Mesodermal cell (in vitro differentiated cells): Measurements from ENCODE around the gene GSTM2.

Experiments used
- H3K27ac ChIP-seq: 2 replicates; pipeline ENCODE4 v1.7.0; 2013; ENCODE audit warnings: mild to moderate bottlenecking, low read depth, low read length, moderate library complexity; ENCODE audit not compliant: severe bottlenecking
- H3K36me3 ChIP-seq: 2 replicates; pipeline ENCODE4 v1.7.1; 2013; ENCODE audit warnings: mild to moderate bottlenecking, low read length, moderate library complexity; ENCODE audit not compliant: control insufficient read depth, insufficient read depth
- H3K4me1 ChIP-seq: one replicate; pipeline ENCODE4 v1.7.1; 2013; ENCODE audit warnings: mild to moderate bottlenecking, low read length; ENCODE audit not compliant: insufficient read depth, control insufficient read depth, poor library complexity, severe bottlenecking
- H3K4me3 ChIP-seq: 2 replicates; pipeline ENCODE4 v1.7.0; 2013; ENCODE audit warnings: low read length, control low read depth, mild to moderate bottlenecking; ENCODE audit not compliant: insufficient read depth, poor library complexity, severe bottlenecking; ENCODE audit errors: extremely low read depth
- H3K9me3 ChIP-seq: 2 replicates; pipeline ENCODE4 v1.7.1; 2013; ENCODE audit warnings: mild to moderate bottlenecking, low read length, moderate library complexity; ENCODE audit not compliant: control insufficient read depth
- WGBS, 2 experiments: methylation state at CpG; one replicate each; pipeline ENCODE4 v1.1.5; 2013; ENCODE audit warnings: missing lambda C conversion rate in 2 of 2; ENCODE audit not compliant: insufficient coverage in 2 of 2; 5-methylcytosine and 5-hydroxymethylcytosine counted together

Gene GSTM2

GRCh38 chr1:109630898-109631512 is 36.9 kb upstream of the GSTM2 start:
- H3K9me3 ChIP-seq: no peaks in the 10 kb centered on the region
- H3K4me3 ChIP-seq: no peak overlapping the region
- no peak overlapping the region for H3K27ac ChIP-seq
- H3K4me1 ChIP-seq: peaks cover 3% of the 10 kb centered on the region
- WGBS, 2 experiments: 93 to 96% methylated on average over 12 to 14 of the region's 14 CpGs
- H3K36me3 ChIP-seq: peaks cover 65% of the 10 kb centered on the region

DNA sequence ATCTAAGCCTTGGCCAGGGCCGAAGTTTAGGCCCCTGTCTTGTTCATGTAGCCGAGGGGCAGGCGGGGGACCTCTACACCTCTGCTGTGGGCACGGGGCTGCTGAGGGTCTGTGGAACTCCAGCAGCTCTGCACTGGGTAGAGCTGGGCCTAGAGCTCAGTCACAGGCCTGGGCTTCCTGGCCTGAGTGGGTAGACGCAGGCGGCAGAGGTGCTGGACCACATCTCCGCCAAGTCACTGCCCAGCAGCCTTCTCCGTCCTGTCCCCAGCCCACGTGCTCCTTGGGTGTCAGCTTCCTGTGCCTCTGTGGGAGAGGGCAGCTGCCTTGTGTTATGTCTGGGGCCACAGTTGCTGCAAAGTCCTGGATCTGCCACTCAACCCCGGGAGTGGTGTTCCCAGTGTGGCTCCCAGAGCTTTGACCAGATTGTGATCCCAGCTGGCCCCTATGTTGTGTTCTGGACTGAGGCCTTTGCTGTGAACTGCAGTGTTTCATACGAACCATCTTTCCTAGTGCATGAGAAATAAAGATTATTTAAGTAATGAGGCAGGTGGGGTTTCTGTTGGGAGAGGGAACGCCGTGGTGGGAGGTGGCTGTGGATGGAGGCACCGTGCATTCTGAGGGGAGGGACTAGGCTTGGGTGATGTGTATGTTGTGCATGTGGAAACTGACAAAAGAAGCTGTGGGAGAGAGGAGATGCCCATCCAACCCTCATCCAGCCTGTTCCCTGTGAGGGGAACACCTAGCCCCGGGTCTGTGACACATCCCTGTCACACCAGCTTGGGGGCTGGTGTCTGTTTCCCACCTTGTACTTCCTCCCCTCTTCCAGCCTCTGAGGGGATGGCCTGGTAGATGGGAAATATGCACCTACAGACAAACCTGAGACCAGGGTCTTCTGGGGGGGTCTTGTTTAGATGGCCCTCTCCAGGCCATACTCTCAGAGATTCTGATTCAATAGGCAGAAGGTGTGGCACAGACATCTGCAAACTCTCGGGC is 36.0 kb upstream of the GSTM2 start:
- H3K4me1 ChIP-seq: peaks cover 9% of the 10 kb centered on the region
- H3K36me3 ChIP-seq: peaks cover 57% of the 10 kb centered on the region
- no peak overlapping the region for H3K4me3 ChIP-seq
- 84 to 95% methylated on average over 7 to 15 of the region's 16 CpGs for WGBS, 2 experiments
- H3K9me3 ChIP-seq: no peaks in the 10 kb centered on the region
- H3K27ac ChIP-seq: no peak overlapping the region

DNA sequence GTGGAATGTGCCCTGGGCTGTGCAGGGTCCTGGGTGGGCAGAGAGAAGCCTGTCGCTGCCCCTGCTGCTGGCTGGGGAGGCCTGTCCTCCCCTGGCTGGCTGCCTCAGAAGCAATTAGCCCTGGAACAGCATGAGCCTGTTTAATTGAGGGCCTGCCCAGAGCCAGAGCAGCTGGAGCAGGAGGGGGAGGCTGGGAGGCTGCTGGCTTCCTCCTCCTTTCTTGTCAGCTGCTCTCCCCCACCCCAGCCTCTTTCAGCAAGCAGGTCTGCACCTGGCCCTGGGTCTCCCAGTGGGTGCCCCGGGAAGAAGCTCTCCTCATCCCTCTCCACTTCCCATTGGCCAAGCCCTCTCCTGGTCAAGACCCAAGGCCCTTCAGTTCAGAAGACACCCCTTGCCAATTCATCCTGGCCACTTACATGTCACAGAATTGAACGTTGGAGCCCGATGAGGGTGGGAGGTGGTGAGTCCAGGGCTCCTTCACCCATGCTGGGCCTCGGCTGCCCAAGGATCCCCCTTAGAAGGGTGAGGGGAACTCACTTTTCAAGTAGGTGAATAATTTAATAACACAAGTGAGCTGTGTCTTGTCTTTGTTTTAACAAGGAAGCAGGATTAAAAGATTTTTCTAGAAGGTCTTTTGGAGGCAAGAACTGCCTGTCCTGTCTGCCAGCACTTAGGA is 35.0 kb upstream of the GSTM2 start:
- H3K9me3 ChIP-seq: no peaks in the 10 kb centered on the region
- H3K27ac ChIP-seq: no peak overlapping the region
- H3K36me3 ChIP-seq: peaks cover 47% of the 10 kb centered on the region
- WGBS, 2 experiments: 66 to 90% methylated on average over 2 to 4 of the region's 5 CpGs
- H3K4me3 ChIP-seq: no peak overlapping the region
- H3K4me1 ChIP-seq: peaks cover 9% of the 10 kb centered on the region

DNA sequence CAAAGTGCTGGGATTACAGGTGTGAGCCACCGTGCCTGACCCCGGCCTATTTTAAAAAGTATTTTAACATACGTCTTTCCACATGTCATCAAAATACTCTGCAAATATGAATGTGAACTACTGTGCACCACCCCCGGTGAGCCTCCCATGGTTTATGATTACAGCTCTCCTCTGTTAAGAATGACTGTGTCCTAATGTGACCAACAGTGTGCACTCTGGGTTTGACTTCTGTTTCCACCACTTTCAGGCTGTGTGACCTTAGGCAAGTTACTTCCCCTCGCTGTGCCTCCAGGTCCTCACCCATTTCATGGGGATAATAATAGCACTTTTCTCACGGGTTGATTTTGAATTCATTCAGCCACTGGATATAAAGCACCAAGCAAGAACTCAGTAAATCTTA is 33.6 kb upstream of the GSTM2 start:
- peaks cover 9% of the 10 kb centered on the region for H3K4me1 ChIP-seq
- H3K27ac ChIP-seq: no peak overlapping the region
- H3K9me3 ChIP-seq: no peaks in the 10 kb centered on the region
- H3K36me3 ChIP-seq: peaks cover 33% of the 10 kb centered on the region
- WGBS, 2 experiments: 77 to 91% methylated on average over 4 to 6 of the region's 6 CpGs
- no peak overlapping the region for H3K4me3 ChIP-seq

- no peaks in the 10 kb centered on the region for H3K9me3 ChIP-seq
These were observed 32.8 kb upstream of the GSTM2 start for GRCh38 chr1:109634771-109635750.

GRCh38 chr1:109635862-109636200 is 32.0 kb upstream of the GSTM2 start:
- Histone ChIP-seq H3K27ac (peak overlapping the region; percentile 46), H3K36me3 (peaks cover 20% of the 10 kb centered on the region), H3K4me3 (no peak overlapping the region), H3K4me1 (peaks cover 9% of the 10 kb centered on the region), H3K9me3 (no peaks in the 10 kb centered on the region)
- 78 to 91% methylated on average over 2 of the region's 2 CpGs for WGBS, 2 experiments

More at GRCh38 chr1:109634771-109635750, 32.8 kb upstream of the GSTM2 start:
- peaks cover 9% of the 10 kb centered on the region for H3K4me1 ChIP-seq
- H3K27ac ChIP-seq: no peak overlapping the region
- peaks cover 25% of the 10 kb centered on the region for H3K36me3 ChIP-seq
- H3K4me3 ChIP-seq: no peak overlapping the region
- WGBS, 2 experiments: 82 to 90% methylated on average over 2 of the region's 13 CpGs

- WGBS, 2 experiments: 66 to 73% methylated on average over 7 of the region's 9 CpGs
- H3K27ac ChIP-seq: peak overlapping the region; percentile 46
These were observed 31.5 kb upstream of the GSTM2 start for GRCh38 chr1:109636201-109636952.

GRCh38 chr1:109637446-109637845 is 30.4 kb upstream of the GSTM2 start:
- Histone ChIP-seq H3K4me3 (no peak overlapping the region), H3K9me3 (no peaks in the 10 kb centered on the region), H3K27ac (no peak overlapping the region), H3K4me1 (peaks cover 9% of the 10 kb centered on the region), H3K36me3 (peaks cover 6% of the 10 kb centered on the region)
- WGBS, 2 experiments: 97 to 100% methylated on average over 1 to 7 of the region's 7 CpGs

More at GRCh38 chr1:109636201-109636952, 31.5 kb upstream of the GSTM2 start:
- Histone ChIP-seq H3K4me3 (no peak overlapping the region), H3K36me3 (peaks cover 15% of the 10 kb centered on the region), H3K9me3 (no peaks in the 10 kb centered on the region), H3K4me1 (peaks cover 9% of the 10 kb centered on the region)

DNA sequence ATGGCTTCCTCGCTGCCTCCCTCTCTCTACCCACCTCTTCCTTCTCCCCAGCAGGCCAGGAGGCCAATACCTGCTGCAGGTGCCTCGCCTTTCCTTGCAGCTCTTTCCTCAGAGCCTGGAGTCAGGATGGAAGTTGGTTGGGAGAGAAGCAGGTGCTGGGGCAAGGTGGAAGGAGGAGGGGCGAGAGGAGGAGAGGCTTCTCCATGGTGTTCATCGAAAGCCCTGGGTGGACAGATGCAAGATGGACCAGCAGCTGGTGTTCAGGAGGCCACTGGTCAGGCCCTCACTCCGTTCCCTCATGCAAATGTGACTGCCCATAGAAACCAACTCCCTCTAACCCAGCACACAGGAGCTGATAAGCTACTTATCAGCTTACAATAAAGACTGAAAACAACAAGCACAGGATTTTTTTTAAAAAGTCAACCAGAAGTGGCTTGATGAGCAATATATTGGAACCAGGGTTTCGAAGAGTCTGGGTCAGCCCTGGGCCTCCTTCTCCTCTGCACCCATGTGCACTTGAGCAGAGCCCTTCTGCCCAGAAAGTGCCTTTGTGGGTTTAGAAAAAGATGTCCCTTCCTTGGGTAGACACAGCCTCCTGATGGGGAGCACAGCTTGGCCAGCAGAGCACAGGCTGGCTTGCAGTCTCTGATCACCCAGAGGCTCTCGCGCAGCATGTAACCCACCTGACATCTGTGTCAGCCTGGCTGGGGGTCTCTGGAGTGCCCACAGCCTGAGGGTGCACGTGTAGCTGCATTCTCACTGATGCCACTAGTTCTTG is 28.6 kb upstream of the GSTM2 start:
- Histone ChIP-seq H3K4me3 (no peak overlapping the region), H3K27ac (no peak overlapping the region), H3K9me3 (no peaks in the 10 kb centered on the region), H3K36me3 (no peaks in the 10 kb centered on the region), H3K4me1 (peaks cover 9% of the 10 kb centered on the region)
- WGBS, 2 experiments: 93 to 95% methylated on average over 5 to 8 of the region's 9 CpGs
